Osteocyte (in vitro differentiated cells): ENCODE measurements around the gene TIPARP. TPM values are rescaled to one million over a fixed set of nuclear protein-coding genes. Genes with fewer than 3 reads are reported as not detected.

ENCODE experiments used
- DNase-seq: peaks from one replicate; pipeline ENCODE4 v3.0.0; 2021; ENCODE audit warnings: mixed read lengths; ENCODE audit not compliant: unreplicated experiment; ENCODE audit errors: extremely low spot score
- H3K27ac Mint-ChIP-seq: one replicate; pipeline ENCODE4 v1.8.0; 2021; ENCODE audit warnings: mild to moderate bottlenecking, mixed read lengths; ENCODE audit not compliant: unreplicated experiment
- H3K27me3 Mint-ChIP-seq: one replicate; pipeline ENCODE4 v1.8.0; 2021; ENCODE audit warnings: mixed read lengths; ENCODE audit not compliant: unreplicated experiment
- H3K36me3 Mint-ChIP-seq: one replicate; pipeline ENCODE4 v1.8.0; 2021; ENCODE audit warnings: mixed read lengths; ENCODE audit not compliant: unreplicated experiment
- H3K4me1 Mint-ChIP-seq: one replicate; pipeline ENCODE4 v1.8.0; 2021; ENCODE audit warnings: mixed read lengths; ENCODE audit not compliant: unreplicated experiment
- H3K4me3 Mint-ChIP-seq: one replicate; pipeline ENCODE4 v1.8.0; 2021; ENCODE audit warnings: mild to moderate bottlenecking, moderate library complexity, mixed read lengths; ENCODE audit not compliant: unreplicated experiment
- H3K9me3 Mint-ChIP-seq: one replicate; pipeline ENCODE4 v1.8.0; 2021; ENCODE audit warnings: mixed read lengths; ENCODE audit not compliant: unreplicated experiment
- CTCF ChIP-seq: fragments of 200-600 bp; sonication (generic); IDR thresholded peaks from 2 replicates; pipeline ENCODE4 v1.5.0; 2021; ENCODE audit warnings: antibody characterized with exemption, mild to moderate bottlenecking, moderate library complexity
- total RNA-seq: library from RNA; stranded (reverse); gene quantifications from 2 replicates; pipeline ENCODE4 v1.2.1, GENCODE V29; 2021

The TIPARP gene
- total RNA-seq, 1 donor from 2014 or later, result 163 TPM

GRCh38 chr3:156747046-156747445 lies 72.7 kb downstream of the TIPARP start:
- no peak for DNase-seq
- H3K27me3 Mint-ChIP-seq, result no peaks in the 10 kb centered on the region
- H3K27ac Mint-ChIP-seq, result peak overlapping the region; percentile 9
- peaks cover 4% of the 10 kb centered on the region for H3K9me3 Mint-ChIP-seq
- TF ChIP-seq CTCF, result no peak
- H3K4me1 Mint-ChIP-seq, result peaks cover 45% of the 10 kb centered on the region
- no peak overlapping the region for H3K4me3 Mint-ChIP-seq
- H3K36me3 Mint-ChIP-seq, result peaks cover 4% of the 10 kb centered on the region

GRCh38 chr3:156749244-156749643 lies 74.9 kb downstream of the TIPARP start:
- Mint-ChIP-seq H3K36me3 (peaks cover 4% of the 10 kb centered on the region), H3K27ac (peak overlapping the region; percentile 99), H3K4me1 (peaks cover 63% of the 10 kb centered on the region), H3K4me3 (peak overlapping the region; percentile 50), H3K9me3 (peaks cover 4% of the 10 kb centered on the region), H3K27me3 (no peaks in the 10 kb centered on the region)
- no peak for TF ChIP-seq CTCF
- no peak for DNase-seq

- peaks cover 4% of the 10 kb centered on the region for H3K36me3 Mint-ChIP-seq
- H3K27me3 Mint-ChIP-seq, result no peaks in the 10 kb centered on the region
- DNase-seq, result no peak
- H3K4me1 Mint-ChIP-seq, result peaks cover 68% of the 10 kb centered on the region
- H3K4me3 Mint-ChIP-seq, result peak overlapping the region; percentile 31
- no peak for TF ChIP-seq CTCF
- H3K27ac Mint-ChIP-seq, result peak overlapping the region; percentile 99
- H3K9me3 Mint-ChIP-seq, result peaks cover 4% of the 10 kb centered on the region
Measured at GRCh38 chr3:156750191-156750873, 75.9 kb downstream of the TIPARP start.

DNA sequence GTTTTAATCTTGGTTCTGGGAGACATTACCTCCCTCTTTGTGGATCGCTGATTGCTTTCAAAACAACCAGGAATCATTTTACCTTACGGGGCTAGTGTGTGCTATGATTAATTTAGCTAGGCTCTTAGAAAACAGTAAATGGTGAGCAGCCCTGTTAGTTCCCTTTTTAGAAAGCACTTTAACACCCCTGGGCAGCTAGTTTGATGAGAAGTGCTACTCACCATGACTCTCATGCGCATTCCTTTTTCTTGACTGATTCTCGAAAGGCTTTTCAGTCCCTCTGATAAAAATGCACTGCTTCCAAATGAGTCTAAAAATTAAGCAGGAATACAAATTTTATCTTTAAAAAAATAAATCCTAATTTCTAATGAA lies 76.5 kb downstream of the TIPARP start:
- H3K4me3 Mint-ChIP-seq, result peak overlapping the region; percentile 31
- peaks cover 4% of the 10 kb centered on the region for H3K9me3 Mint-ChIP-seq
- peak overlapping the region; percentile 99 for H3K27ac Mint-ChIP-seq
- peaks cover 64% of the 10 kb centered on the region for H3K4me1 Mint-ChIP-seq
- H3K27me3 Mint-ChIP-seq, result no peaks in the 10 kb centered on the region
- H3K36me3 Mint-ChIP-seq, result peaks cover 4% of the 10 kb centered on the region
- TF ChIP-seq CTCF, result no peak
- DNase-seq, result no peak

- peak overlapping the region; percentile 63 for H3K4me3 Mint-ChIP-seq
- peak overlapping the region; percentile 99 for H3K27ac Mint-ChIP-seq
- peaks cover 4% of the 10 kb centered on the region for H3K9me3 Mint-ChIP-seq
- peaks cover 4% of the 10 kb centered on the region for H3K36me3 Mint-ChIP-seq
- peaks cover 64% of the 10 kb centered on the region for H3K4me1 Mint-ChIP-seq
- peak; percentile 45 for TF ChIP-seq CTCF
- DNase-seq, result peak; percentile 92
- no peaks in the 10 kb centered on the region for H3K27me3 Mint-ChIP-seq
Measured at GRCh38 chr3:156751461-156752025, 77.2 kb downstream of the TIPARP start.

Other genes with a start within 250 kb of the TIPARP start
- 207 and 208 TPM in 2 replicates for gene SSR3, start 119.5 kb upstream of the TIPARP start, total RNA-seq
- 0.55 and 1.0 TPM in 2 replicates for gene LEKR1, start 151.8 kb downstream of the TIPARP start, total RNA-seq